HG03558 (cell line): Measurements from ENCODE around the gene METTL23.
"Not testable (repeated sequence)": the region's sequence is repeated elsewhere in the genome, so short reads cannot be mapped to it uniquely, and the experiment has no call there.

ENCODE experiments used
- ATAC-seq: cut with Tn5 transposase; IDR thresholded peaks from one replicate; pipeline ENCODE4 v1.9.1; 2021; ENCODE audit warnings: moderate number of reproducible peaks; ENCODE audit not compliant: unreplicated experiment; ENCODE audit errors: extremely low read depth

Gene METTL23

GRCh38 chr17:76710863-76711611, 15.6 kb upstream of the METTL23 start, which contains the start of gene MXRA7:
TSS of gene MXRA7 (minus strand) at chr17:76710965. CDS start at chr17:76710946, 19 bp downstream.
- ATAC-seq: no peak

- not testable (repeated sequence) for ATAC-seq
Measured at GRCh38 chr17:76712321-76712720, 14.3 kb upstream of the METTL23 start.

- ATAC-seq: no peak
Measured at GRCh38 chr17:76713765-76714164, 12.9 kb upstream of the METTL23 start.

- no peak for ATAC-seq
Measured at GRCh38 chr17:76714336-76714735, 12.3 kb upstream of the METTL23 start.

GRCh38 chr17:76714822-76715495, 11.7 kb upstream of the METTL23 start:
- ATAC-seq: no peak

- no peak for ATAC-seq
Measured at GRCh38 chr17:76715496-76715830, 11.2 kb upstream of the METTL23 start.

GRCh38 chr17:76716146-76716838, 10.3 kb upstream of the METTL23 start:
- ATAC-seq: no peak

GRCh38 chr17:76716839-76717215, 9.8 kb upstream of the METTL23 start:
- no peak for ATAC-seq

GRCh38 chr17:76718516-76718915, 8.1 kb upstream of the METTL23 start:
- no peak for ATAC-seq

GRCh38 chr17:76720211-76720610, 6.4 kb upstream of the METTL23 start:
- no peak for ATAC-seq

- no peak for ATAC-seq
Measured at GRCh38 chr17:76720941-76721340, 5.7 kb upstream of the METTL23 start.

- ATAC-seq: no peak
Measured at GRCh38 chr17:76721463-76721862, 5.2 kb upstream of the METTL23 start.

GRCh38 chr17:76722279-76722678, 4.4 kb upstream of the METTL23 start:
- no peak for ATAC-seq

GRCh38 chr17:76722977-76723376, 3.7 kb upstream of the METTL23 start:
- ATAC-seq: not testable (repeated sequence)

GRCh38 chr17:76723812-76724211, 2.8 kb upstream of the METTL23 start:
- ATAC-seq: no peak

- peak; percentile 8 for ATAC-seq
Measured at GRCh38 chr17:76725580-76726230, 934 bp upstream of the METTL23 start.

- ATAC-seq: peak; percentile 35
Measured at GRCh38 chr17:76726231-76726775, 336 bp upstream of the METTL23 start, which contains the start of gene JMJD6. TSS of gene JMJD6 (minus strand) at chr17:76726606. CDS start at chr17:76726475, 131 bp downstream.

GRCh38 chr17:76727745-76728456, 1.3 kb downstream of the METTL23 start:
- ATAC-seq: no peak

GRCh38 chr17:76731800-76732733, 5.4 kb downstream of the METTL23 start:
- ATAC-seq: not testable (repeated sequence)
